Measurements from ENCODE around the gene ACP5.

Gene ACP5

DNA sequence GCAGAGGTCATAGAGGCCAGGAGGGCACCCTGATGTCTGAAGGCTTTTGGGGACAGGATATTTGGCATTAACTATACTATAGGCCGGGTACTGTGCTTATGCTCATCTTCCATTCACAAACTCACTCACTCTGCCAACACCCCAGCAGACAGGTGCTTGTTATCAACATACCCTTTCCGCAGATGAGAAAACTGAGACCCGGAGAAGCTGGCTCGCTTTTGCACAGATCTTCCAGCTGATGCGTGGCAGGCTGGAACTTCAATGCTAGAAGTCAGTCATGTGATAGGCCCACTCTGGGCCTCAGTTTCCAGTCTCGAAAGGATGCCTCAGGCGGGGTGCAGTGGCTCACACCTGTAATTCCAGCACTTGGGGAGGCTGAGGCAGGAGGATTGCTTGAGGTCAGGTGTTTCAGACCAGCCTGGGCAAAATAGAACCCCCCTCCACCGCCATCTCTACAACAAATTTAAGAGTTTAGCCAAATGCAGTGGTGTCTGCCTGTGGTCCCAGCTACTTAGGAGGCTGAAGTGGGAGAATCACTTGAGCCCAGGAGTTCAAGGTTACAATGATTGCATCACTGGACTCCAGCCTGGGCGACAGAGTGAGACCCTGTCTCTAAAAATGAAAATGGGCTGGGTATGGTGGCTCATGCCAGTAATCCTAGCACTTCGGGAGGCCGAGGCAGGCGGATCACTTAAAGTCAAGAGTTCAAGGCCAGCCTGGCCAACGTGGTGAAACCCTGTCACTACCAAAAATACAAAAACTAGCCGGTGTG lies 29.3 kb downstream of the ACP5 start:
- no peak overlapping the region for H3K4me3 ChIP-seq (ENCODE audit: low read depth, low read length)
- no peak for DNase-seq (ENCODE audit: low read depth)
- in situ Hi-C loops (cut with HindIII; ENCODE audit: low sequenced_read_pairs) = no loop called here
- no peak for TF ChIP-seq CTCF (IDR thresholded peaks at IDR 0.05; ENCODE audit: low read depth, low read length, missing control alignments)

GRCh38 chr19:11541238-11541637 lies 36.2 kb downstream of the ACP5 start:
- no peak overlapping the region for H3K4me3 ChIP-seq (ENCODE audit: low read depth, low read length)
- no peak for DNase-seq (ENCODE audit: low read depth)
- no peak for TF ChIP-seq CTCF (IDR thresholded peaks at IDR 0.05; ENCODE audit: low read depth, low read length, missing control alignments)
- in situ Hi-C loops (cut with HindIII; ENCODE audit: low sequenced_read_pairs) = no loop called here

- in situ Hi-C loops (cut with HindIII; ENCODE audit: low sequenced_read_pairs) = no loop called here
- no peak for TF ChIP-seq CTCF (IDR thresholded peaks at IDR 0.05; ENCODE audit: low read depth, low read length, missing control alignments)
- DNase-seq (ENCODE audit: low read depth) = no peak
- no peak overlapping the region for H3K4me3 ChIP-seq (ENCODE audit: low read depth, low read length)
Observed at GRCh38 chr19:11540645-11541044, 36.8 kb downstream of the ACP5 start.

DNA sequence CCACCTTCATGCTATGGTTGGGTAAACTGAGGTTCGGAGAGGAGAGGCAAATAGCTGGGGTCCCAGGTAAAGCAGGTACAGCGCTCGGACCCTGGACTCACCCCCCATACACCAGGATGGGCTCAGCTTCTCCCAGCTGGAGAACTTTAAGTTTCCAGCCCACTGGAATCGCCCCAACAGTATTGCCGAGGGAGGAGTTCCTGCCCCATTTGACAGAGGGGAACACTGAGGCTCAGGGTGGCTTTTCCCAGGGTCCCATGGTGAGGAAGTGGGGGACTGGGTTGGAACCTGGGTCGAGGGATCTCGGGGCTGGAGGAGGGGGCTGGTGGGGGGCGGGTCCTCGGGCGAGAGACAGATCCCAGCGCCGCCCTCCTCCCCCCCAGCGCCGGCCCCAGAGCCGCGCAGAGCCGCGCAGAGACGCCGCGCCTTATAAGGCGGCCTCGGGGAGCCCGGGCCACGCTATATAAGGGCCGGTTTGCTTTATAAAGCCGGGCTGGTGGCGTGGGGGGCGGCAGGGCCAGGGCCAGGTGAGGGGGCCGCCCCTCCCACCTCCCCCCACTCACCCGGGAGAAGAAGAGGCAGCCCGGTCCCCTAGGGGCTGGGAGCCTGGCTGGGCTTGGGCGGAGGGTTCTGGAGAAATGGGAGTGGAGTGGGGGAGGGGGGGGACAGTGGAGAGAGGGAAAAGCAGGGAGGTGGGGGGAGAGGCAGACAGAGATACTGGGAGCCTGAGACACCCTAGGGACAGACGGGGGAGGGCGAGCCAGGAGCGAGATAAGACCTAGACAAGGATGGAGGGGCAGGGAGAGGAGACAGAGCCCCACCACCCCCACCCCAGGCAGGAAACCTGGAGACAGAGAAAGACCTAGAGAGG lies 37.7 kb downstream of the ACP5 start:
- TF ChIP-seq CTCF (IDR thresholded peaks at IDR 0.05; ENCODE audit: low read depth, low read length, missing control alignments) = no peak
- H3K4me3 ChIP-seq (ENCODE audit: low read depth, low read length) = peak overlapping the region; percentile 21
- in situ Hi-C loops (cut with HindIII; ENCODE audit: low sequenced_read_pairs) = no loop called here
- no peak for DNase-seq (ENCODE audit: low read depth)

DNA sequence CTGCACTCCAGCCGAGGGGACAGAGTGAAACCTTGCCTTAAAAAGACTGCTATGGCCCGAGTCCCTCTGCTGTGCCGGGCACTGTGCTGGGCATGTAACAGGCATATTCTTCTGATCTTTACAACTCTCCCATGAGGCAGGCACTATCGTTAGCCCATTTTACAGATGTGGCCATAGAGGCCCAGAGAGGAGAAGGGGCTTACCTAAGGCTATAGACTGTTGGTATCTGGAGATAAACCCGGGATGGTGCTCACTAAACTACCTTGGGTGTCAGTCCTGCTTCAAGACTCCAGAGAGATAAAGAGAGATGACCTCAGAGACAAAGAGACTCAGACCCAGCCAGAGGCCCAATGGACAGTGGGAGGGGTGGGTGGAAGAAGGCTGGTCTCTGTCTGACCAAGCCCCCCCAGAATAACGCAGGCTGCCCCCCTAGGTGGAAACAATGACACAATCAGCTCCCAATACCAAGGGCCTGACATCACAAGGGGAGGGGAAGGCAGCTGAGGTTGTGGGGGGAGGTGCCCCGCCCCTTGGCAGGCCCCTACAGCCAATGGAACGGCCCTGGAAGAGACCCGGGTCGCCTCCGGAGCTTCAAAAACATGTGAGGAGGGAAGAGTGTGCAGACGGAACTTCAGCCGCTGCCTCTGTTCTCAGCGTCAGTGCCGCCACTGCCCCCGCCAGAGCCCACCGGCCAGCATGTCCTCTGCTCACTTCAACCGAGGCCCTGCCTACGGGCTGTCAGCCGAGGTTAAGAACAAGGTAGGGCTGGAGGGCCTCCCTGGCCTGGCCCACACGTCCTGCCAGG lies 39.0 kb downstream of the ACP5 start, which contains the start of gene CNN1:
TSS of gene CNN1 (plus strand) at position 620 of the 805 bp plus-strand sequence. CDS start at position 697, 77 bp downstream.
- in situ Hi-C loops (cut with HindIII; ENCODE audit: low sequenced_read_pairs) = no loop called here
- H3K4me3 ChIP-seq (ENCODE audit: low read depth, low read length) = peak within 1 kb of the TSS; percentile 21
- peak; percentile 15 for DNase-seq (ENCODE audit: low read depth)

More for the DNA sequence above, 39.0 kb downstream of the ACP5 start, which contains the start of gene CNN1:
- no peak for TF ChIP-seq CTCF (IDR thresholded peaks at IDR 0.05; ENCODE audit: low read depth, low read length, missing control alignments)

Measured in astrocyte of the cerebellum (primary cell).